HCT116 (cell line): ENCODE data around the gene ANTXR2. TPM values are rescaled to one million over a fixed set of nuclear protein-coding genes. Genes with fewer than 3 reads are reported as not detected.

Experiments used
- ATAC-seq: fragments of 200-7000 bp; cut with Tn5 transposase; 2 replicates; pipeline ENCODE4 v1.9.1; 2020; ENCODE audit warnings: mild to moderate bottlenecking, moderate library complexity
- BruUV-seq: library from RNA; stranded (reverse); fragments of 400-500 nt; replicated peaks from 2 replicates; lab custom pipeline; 2021; lab: Mats Ljungman, UMichigan
- CTCF ChIA-PET: fragments of 300-600 bp; sonication (Branson Sonifier 250); formaldehyde crosslinking; loops from one replicate; lab custom pipeline; 2021; ENCODE audit warnings: antibody characterized with exemption; lab: Charles Lee
- POLR2A ChIA-PET: fragments of 300-600, 350-600 bp; sonication (Branson Sonifier 250); formaldehyde crosslinking; loops from one replicate; lab custom pipeline; 2021; ENCODE audit warnings: antibody characterized with exemption; lab: Charles Lee
- RAD21 ChIA-PET, 2 experiments: fragments of 300-600 bp; sonication (Branson Sonifier 250); formaldehyde crosslinking; loops; one replicate each; lab custom pipeline; 2023; ENCODE audit warnings: low total read pairs in 2 of 2; ENCODE audit not compliant: uncharacterized antibody in 2 of 2, unreplicated experiment in 2 of 2, low non-redundant PET in 1 of 2; lab: Charles Lee
- DNase-seq: peaks from one replicate; pipeline ENCODE4 v3.0.0-alpha.2; 2010; ENCODE audit warnings: low read depth, low spot score
- H2AFZ ChIP-seq: fragments of 200-600 bp; shearing (Covaris generic), sonication (generic); 2 replicates; pipeline ENCODE4 v1.6.1; 2017; ENCODE audit warnings: low read depth, mixed run types, mixed read lengths, antibody characterized with exemption, low read length; ENCODE audit not compliant: poor library complexity, severe bottlenecking
- H3K27ac ChIP-seq: 2 replicates; pipeline ENCODE4 v1.5.1; 2012; ENCODE audit warnings: low read depth, low read length
- H3K27me3 ChIP-seq: fragments of 200-600 bp; sonication (generic); 2 replicates; pipeline ENCODE4 v1.6.1; 2016; ENCODE audit warnings: mixed run types, low read length, mixed read lengths; ENCODE audit not compliant: insufficient read depth
- H3K36me3 ChIP-seq, 2 experiments: fragments of 200-500 bp in 1 of 2; fragments of 200-600 bp in 1 of 2; sonication (Bioruptor generic) in 1 of 2; sonication (generic) in 1 of 2; 2 replicates each; pipeline versions ENCODE4 v1.5.1 to v1.6.1; 2014 to 2016; ENCODE audit warnings: low read length in 2 of 2, inconsistent platforms in 1 of 2, mixed read lengths in 1 of 2, mixed run types in 1 of 2; ENCODE audit not compliant: insufficient read depth in 2 of 2, control insufficient read depth in 1 of 2
- H3K4me1 ChIP-seq, 2 experiments: fragments of 200-600 bp in 1 of 2; sonication (generic) in 1 of 2; 2 replicates each; pipeline versions ENCODE4 v1.5.1 to v1.6.1; 2012 to 2017; ENCODE audit warnings: low read length in 2 of 2, inconsistent platforms in 1 of 2, mild to moderate bottlenecking in 1 of 2, mixed read lengths in 1 of 2, mixed run types in 1 of 2, moderate library complexity in 1 of 2; ENCODE audit not compliant: insufficient read depth in 2 of 2, control insufficient read depth in 1 of 2
- H3K4me2 ChIP-seq: fragments of 200-600 bp; sonication (generic); 2 replicates; pipeline ENCODE4 v1.6.1; 2017; ENCODE audit warnings: mixed run types, low read length, mixed read lengths
- H3K4me3 ChIP-seq, 2 experiments: fragments of 200-600 bp in 1 of 2; sonication (generic) in 1 of 2; replicated peaks in 1 of 2; 2 replicates each; pipeline ENCODE4 v1.5.1; 2011 to 2016; ENCODE audit warnings: low read length in 2 of 2, control low read depth in 1 of 2, low read depth in 1 of 2, mild to moderate bottlenecking in 1 of 2, mixed read lengths in 1 of 2, mixed run types in 1 of 2
- H3K79me2 ChIP-seq: fragments of 200-600 bp; sonication (generic); 2 replicates; pipeline ENCODE4 v1.6.1; 2017; ENCODE audit warnings: mild to moderate bottlenecking, mixed run types, low read length, moderate library complexity, mixed read lengths; ENCODE audit not compliant: insufficient read depth
- H3K9ac ChIP-seq: fragments of 200-600 bp; sonication (generic); 2 replicates; pipeline ENCODE4 v1.6.1; 2016; ENCODE audit warnings: low read length, mixed read lengths
- H3K9me2 ChIP-seq: fragments of 200-600 bp; sonication (generic), shearing (Covaris generic); 2 replicates; pipeline ENCODE4 v1.6.1; 2017; ENCODE audit warnings: mixed run types, mild to moderate bottlenecking, moderate library complexity; ENCODE audit not compliant: insufficient read depth
- H3K9me3 ChIP-seq, 2 experiments: fragments of 200-500 bp in 1 of 2; fragments of 200-600 bp in 1 of 2; sonication (Bioruptor generic) in 1 of 2; sonication (generic) in 1 of 2; 2 replicates each; pipeline ENCODE4 v1.6.1; 2014 to 2017; ENCODE audit warnings: low read length in 2 of 2, mixed read lengths in 2 of 2, inconsistent platforms in 1 of 2, low read depth in 1 of 2, mild to moderate bottlenecking in 1 of 2, mixed run types in 1 of 2, moderate library complexity in 1 of 2; ENCODE audit not compliant: control insufficient read depth in 1 of 2, insufficient read depth in 1 of 2
- H4K20me1 ChIP-seq: fragments of 200-600 bp; sonication (generic), shearing (Covaris generic); 2 replicates; pipeline ENCODE4 v1.6.1; 2017; ENCODE audit warnings: mixed run types, mild to moderate bottlenecking, moderate library complexity; ENCODE audit not compliant: insufficient read depth
- ATF3 ChIP-seq: IDR thresholded peaks from 2 replicates; pipeline ENCODE4 v1.6.1; 2012
- CBX3 ChIP-seq: IDR thresholded peaks from 2 replicates; pipeline ENCODE4 v1.6.1; 2012; ENCODE audit warnings: low read depth
- CEBPB ChIP-seq: IDR thresholded peaks from 2 replicates; pipeline ENCODE4 v1.6.1; 2012; ENCODE audit warnings: low read depth
- EGR1 ChIP-seq: IDR thresholded peaks from 2 replicates; pipeline ENCODE4 v1.6.1; 2012; ENCODE audit warnings: low read depth
- ELF1 ChIP-seq: IDR thresholded peaks from 2 replicates; pipeline ENCODE4 v1.6.1; 2012; ENCODE audit warnings: low read depth, borderline replicate concordance
- EZH2phosphoT487 ChIP-seq: fragments of 200-600 bp; IDR thresholded peaks from 2 replicates; pipeline ENCODE4 v1.6.1; 2018; ENCODE audit warnings: antibody characterized with exemption, borderline replicate concordance
- JUND ChIP-seq: IDR thresholded peaks from 2 replicates; pipeline ENCODE4 v1.6.1; 2012
- MAX ChIP-seq: IDR thresholded peaks from 2 replicates; pipeline ENCODE4 v1.6.1; 2012
- POLR2A ChIP-seq: IDR thresholded peaks from 2 replicates; pipeline ENCODE4 v1.7.0; 2011; ENCODE audit warnings: borderline replicate concordance; ENCODE audit not compliant: insufficient read depth, insufficient read length; ENCODE audit errors: extremely low read depth
- POLR2AphosphoS5 ChIP-seq: IDR thresholded peaks from 2 replicates; pipeline ENCODE4 v1.6.1; 2011; ENCODE audit warnings: mild to moderate bottlenecking, low read depth, low read length, moderate library complexity
- RAD21 ChIP-seq: IDR thresholded peaks from 2 replicates; pipeline ENCODE4 v1.6.1; 2012; ENCODE audit warnings: low read depth, mild to moderate bottlenecking
- REST ChIP-seq: IDR thresholded peaks from 2 replicates; pipeline ENCODE4 v1.6.1; 2012; ENCODE audit warnings: low read depth
- SIN3A ChIP-seq: IDR thresholded peaks from 2 replicates; pipeline ENCODE4 v1.6.1; 2012; ENCODE audit warnings: low read depth
- SP1 ChIP-seq: IDR thresholded peaks from 2 replicates; pipeline ENCODE4 v1.6.1; 2012; ENCODE audit warnings: low read depth
- SRF ChIP-seq: IDR thresholded peaks from 2 replicates; pipeline ENCODE4 v1.6.1; 2012; ENCODE audit warnings: low read depth
- TCF7L2 ChIP-seq: IDR thresholded peaks from 2 replicates; pipeline ENCODE4 v1.7.0; 2011; ENCODE audit warnings: borderline replicate concordance, inconsistent platforms; ENCODE audit not compliant: insufficient read depth, insufficient read length; ENCODE audit errors: extremely low read depth
- YY1 ChIP-seq: IDR thresholded peaks from 2 replicates; pipeline ENCODE4 v1.6.1; 2011; ENCODE audit warnings: low read length, low read depth, moderate library complexity, mild to moderate bottlenecking; ENCODE audit not compliant: insufficient replicate concordance; ENCODE audit errors: extremely low read depth
- ZBTB33 ChIP-seq: IDR thresholded peaks from 2 replicates; pipeline ENCODE4 v1.6.1; 2011; ENCODE audit warnings: mild to moderate bottlenecking, low read length, moderate library complexity; ENCODE audit not compliant: insufficient replicate concordance; ENCODE audit errors: extremely low read depth
- ZFX ChIP-seq: fragments of 450-650 bp; IDR thresholded peaks from 2 replicates; pipeline ENCODE4 v1.6.1; 2017
- ZNF274 ChIP-seq: fragments of 200-500 bp; sonication (Bioruptor generic); IDR thresholded peaks from 2 replicates; pipeline ENCODE4 v1.6.1; 2014; ENCODE audit warnings: mild to moderate bottlenecking, low read depth, low read length, inconsistent platforms
- intact Hi-C: fragments of 100-400 bp; cut with micrococcal nuclease; formaldehyde crosslinking; loops from 2 replicates; pipeline ENCODE4 v1.10.0; 2022
- total RNA-seq: library from RNA; stranded (reverse); gene quantifications from one replicate; pipeline ENCODE4 v1.2.1, GENCODE V29; 2021; ENCODE audit not compliant: unreplicated experiment

Gene ANTXR2
- total RNA-seq, 1 experiment from 2014 or later = 6.3 TPM

- H3K36me3 ChIP-seq = no peaks in the 10 kb centered on the region
- peaks cover 5 to 43% of the 10 kb centered on the region in 2 experiments for H3K4me1 ChIP-seq
- no TSS peak for BruUV-seq
- H3K4me3 ChIP-seq = no peak overlapping the region
- H3K9me2 ChIP-seq = no peaks in the 10 kb centered on the region
- no peaks in the 10 kb centered on the region for H4K20me1 ChIP-seq
- peak; percentile 19 for DNase-seq
- peak overlapping the region; percentile 86 for H3K4me2 ChIP-seq
- no peak for ATAC-seq
- H3K9ac ChIP-seq = no peak overlapping the region
- RAD21 ChIA-PET = no interaction called here
- H3K27ac ChIP-seq = no peak overlapping the region
- H3K9me3 ChIP-seq = no peaks in the 10 kb centered on the region
- no peaks in the 10 kb centered on the region for H3K79me2 ChIP-seq
- POLR2A ChIA-PET = no interaction called here
- intact Hi-C loops = no loop called here
- CTCF ChIA-PET = no interaction called here
- H3K27me3 ChIP-seq = no peaks in the 10 kb centered on the region
- H2AFZ ChIP-seq = no peak overlapping the region
- TF ChIP-seq JUND (peak; percentile 33; the same call in 1 of the 2 replicates), MAX (no peak), POLR2A (no peak), RAD21 (no peak), TCF7L2 (no peak), ELF1 (no peak), CEBPB (peak; percentile 66), EGR1 (no peak), YY1 (no peak), SP1 (no peak), SIN3A (no peak), ZFX (no peak), ZBTB33 (no peak), ATF3 (no peak), POLR2AphosphoS5 (no peak), CBX3 (no peak), SRF (0 out of 2 replicates have a peak, but pooled peaks have one; percentile 11), EZH2phosphoT487 (no peak), ZNF274 (no peak), REST (no peak)
Measured at GRCh38 chr4:80069837-80070731, 2.9 kb downstream of the ANTXR2 start.
